GM15510 (cell line): ENCODE measurements around the gene ATXN10.

ENCODE experiments used
- POLR2A ChIP-seq: IDR thresholded peaks from 3 replicates; pipeline ENCODE4 v1.6.1; 2011; ENCODE audit warnings: borderline replicate concordance; ENCODE audit not compliant: insufficient read length; ENCODE audit errors: extremely low read depth

Gene ATXN10, protein sequence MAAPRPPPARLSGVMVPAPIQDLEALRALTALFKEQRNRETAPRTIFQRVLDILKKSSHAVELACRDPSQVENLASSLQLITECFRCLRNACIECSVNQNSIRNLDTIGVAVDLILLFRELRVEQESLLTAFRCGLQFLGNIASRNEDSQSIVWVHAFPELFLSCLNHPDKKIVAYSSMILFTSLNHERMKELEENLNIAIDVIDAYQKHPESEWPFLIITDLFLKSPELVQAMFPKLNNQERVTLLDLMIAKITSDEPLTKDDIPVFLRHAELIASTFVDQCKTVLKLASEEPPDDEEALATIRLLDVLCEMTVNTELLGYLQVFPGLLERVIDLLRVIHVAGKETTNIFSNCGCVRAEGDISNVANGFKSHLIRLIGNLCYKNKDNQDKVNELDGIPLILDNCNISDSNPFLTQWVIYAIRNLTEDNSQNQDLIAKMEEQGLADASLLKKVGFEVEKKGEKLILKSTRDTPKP

DNA sequence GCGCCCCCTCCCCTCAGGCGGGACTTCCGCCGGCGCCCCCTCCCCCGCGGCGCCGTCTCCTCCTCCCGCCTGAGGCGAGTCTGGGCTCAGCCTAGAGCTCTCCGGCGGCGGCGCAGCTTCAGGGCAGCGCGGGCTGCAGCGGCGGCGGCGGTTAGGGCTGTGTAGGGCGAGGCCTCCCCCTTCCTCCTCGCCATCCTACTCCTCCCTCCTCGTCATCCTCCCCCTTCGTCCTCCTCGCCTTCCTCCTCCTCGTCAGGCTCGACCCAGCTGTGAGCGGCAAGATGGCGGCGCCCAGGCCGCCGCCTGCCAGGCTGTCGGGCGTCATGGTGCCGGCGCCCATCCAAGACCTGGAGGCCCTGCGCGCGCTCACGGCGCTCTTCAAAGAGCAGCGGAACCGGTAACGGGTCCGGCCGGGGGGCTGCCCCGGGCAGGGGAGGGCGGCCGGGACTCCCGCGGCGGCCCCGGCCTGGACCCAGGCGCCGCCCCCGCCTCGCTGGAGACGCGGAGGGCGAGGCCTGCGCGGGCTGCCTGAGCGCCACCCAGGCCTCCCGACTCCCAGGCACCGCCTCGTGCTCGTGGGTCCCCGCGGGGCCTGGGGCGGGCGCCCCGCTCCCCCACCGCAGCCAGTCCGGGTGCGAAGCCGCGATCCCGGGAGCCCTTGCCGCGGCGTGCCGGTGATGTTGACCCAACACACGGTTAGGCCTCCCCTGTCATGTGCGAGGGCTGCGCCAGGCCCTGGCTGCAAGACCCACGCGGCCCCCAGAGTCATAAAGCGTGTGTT, at the start of gene ATXN10:
Gene ATXN10, plus strand, starts transcription at position 52 of the 781 bp plus-strand sequence. Its CDS starts 230 bp downstream, at position 282.
- peak; percentile 67 for TF ChIP-seq POLR2A

DNA sequence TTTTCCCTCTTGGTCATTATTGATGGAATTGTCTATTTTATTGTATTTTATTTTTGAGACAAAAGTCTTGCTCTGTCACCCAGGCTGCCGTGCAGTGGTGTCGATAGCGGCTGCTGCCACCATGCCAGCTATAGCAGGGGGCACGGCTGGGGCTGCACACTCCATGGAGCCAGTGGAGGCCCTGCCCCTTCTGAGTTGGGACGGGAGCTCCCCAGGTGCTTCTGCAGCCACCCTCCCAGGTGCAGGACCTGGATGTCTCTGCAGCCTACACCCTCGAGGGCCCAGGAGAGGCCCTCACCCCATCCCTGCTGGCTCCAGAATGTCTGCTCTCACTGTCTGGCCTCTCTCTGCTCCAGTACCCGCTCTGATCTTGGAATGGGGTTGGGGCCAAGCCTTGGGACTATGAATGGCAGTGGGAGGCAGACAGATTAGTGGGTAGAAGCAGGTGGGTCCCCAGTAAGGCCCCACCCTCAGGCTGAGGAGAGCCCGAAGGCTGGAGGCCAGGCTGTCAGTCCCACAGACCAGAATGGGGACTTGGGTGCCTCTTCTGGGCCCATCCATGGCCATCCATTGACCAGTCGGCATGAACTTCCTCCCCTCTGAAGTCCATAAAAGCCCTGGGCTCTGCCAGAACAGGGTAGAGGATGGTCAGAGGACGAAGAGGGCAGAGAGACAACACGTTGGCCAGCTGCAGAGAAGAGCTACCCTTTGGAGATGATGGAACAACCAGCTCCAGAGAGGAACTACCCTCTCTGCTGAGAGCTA, 49.6 kb upstream of the ATXN10 start:
- no peak for TF ChIP-seq POLR2A

DNA sequence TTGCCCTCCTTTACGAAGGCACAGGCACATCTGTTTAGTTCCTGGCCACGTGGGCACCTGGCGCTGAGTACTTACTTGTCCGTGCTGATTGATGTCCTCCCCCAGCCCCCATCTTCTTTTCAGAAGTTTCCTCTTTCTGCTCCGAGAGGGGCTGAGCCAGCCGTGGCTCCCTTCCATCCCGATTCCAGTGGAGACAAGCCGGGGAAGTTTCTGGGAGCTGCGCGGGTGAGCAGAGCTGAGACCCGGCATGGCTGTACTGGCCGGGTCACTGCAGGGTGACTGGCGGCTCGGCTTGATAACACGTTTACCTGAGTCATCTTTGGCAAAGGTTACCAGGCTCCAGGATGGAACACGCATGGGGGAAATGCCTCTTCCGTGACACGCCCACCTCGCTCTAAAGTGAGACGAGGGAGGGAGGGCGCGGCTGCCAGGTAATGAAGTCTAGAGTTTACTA, 45.4 kb upstream of the ATXN10 start:
- TF ChIP-seq POLR2A: no peak

DNA sequence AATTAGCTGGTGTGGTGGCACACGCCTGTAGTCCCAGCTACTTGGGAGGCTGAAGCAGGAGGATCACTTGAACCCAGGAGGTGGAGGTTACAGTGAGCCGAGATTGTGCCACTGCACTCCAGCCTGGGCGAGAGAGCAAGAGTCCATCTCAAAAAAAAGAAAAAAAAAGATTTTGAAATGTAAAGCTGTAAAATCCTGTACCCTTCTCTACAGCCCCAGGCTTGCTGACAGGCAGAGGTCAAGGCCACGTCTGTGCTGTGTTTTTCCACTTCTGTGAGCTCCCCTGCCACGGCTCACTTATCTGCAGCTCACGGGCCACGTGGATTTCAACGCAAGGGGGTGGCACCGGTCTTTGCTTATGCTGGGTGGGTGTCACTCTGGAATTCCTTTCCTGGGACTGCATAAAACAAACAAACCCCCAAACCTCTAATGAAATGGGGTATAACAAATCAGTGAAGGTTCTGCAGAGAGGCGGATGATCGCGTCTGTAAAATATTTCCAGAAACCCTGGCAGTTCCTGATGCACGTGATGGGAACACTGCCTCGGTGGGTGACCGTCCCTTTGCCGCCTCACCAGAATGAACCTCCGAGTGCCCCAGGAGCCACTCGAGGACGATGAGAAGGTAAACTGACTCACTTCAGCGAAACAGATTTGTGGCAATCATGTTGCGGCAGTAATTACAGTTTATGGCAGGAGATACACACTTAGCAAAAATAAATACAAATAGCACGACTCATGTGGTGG, 44.0 kb upstream of the ATXN10 start:
- TF ChIP-seq POLR2A: no peak

DNA sequence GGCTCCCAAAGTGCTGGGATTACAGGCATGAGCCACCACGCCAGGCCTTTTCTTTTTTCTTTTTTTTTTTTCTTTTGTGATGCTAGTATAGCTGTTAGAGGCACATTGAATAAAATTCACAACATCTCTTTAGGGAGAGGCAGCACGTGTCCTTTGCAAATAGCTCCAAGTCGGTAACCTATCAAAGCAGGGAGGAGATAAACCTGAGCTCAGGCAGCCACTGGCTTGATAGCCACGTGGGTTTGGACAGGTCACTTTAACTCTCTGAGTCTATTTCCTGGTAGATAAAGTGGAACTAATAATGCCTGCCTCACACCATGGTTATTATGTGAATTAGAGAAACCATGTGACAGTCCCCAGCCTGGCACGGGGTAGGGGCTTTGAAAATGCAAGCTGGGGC, 43.1 kb upstream of the ATXN10 start:
- TF ChIP-seq POLR2A: no peak

DNA sequence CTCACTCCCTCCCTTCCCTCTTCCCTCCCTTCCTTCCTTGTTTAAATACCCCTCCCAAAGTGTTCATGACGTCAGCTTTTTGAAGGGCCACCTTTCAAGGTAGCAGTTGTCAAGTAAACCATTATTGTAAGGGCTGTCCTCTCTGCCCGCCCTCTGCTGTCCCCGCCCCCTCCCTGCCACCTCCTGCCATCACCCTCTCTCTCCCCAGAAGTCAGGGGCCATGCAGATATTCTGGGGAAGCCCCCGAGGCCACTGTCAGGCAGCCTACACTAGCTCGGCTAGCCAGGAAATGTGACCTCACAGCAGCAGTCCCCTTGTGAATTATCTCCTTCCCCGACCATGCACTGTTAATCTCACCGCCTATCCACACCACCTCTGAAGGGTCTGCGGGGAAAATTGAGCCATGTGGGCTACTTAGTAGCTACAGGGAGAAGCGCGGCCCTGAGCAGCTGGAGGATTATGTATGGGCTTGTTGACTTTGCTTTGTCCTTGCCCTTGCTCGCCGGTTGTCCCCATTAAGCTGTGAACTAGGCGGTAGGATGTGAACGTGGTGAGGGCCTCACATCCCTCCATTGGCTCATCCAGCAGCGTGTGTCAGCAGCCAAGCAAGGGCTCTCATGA, 42.1 kb upstream of the ATXN10 start:
- no peak for TF ChIP-seq POLR2A

DNA sequence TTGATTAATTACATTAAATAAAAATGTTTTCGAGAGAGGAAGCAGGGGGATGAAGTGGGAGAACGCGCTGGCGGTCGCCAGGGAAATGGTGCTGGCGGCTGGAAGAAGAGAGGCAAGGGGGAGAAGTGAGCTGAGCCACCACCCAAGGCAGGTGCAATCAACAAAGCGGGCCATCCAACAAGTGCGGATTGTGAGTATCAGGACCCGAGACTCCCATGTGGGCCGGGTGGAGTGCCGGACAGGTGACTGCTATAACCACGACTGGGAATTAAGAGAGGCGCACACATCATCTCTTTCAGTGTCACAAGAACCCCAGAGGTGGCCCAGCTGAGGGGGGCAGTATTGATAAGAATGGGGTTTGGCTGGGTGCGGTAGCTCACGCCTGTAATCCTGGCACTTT, 41.2 kb upstream of the ATXN10 start:
- no peak for TF ChIP-seq POLR2A

DNA sequence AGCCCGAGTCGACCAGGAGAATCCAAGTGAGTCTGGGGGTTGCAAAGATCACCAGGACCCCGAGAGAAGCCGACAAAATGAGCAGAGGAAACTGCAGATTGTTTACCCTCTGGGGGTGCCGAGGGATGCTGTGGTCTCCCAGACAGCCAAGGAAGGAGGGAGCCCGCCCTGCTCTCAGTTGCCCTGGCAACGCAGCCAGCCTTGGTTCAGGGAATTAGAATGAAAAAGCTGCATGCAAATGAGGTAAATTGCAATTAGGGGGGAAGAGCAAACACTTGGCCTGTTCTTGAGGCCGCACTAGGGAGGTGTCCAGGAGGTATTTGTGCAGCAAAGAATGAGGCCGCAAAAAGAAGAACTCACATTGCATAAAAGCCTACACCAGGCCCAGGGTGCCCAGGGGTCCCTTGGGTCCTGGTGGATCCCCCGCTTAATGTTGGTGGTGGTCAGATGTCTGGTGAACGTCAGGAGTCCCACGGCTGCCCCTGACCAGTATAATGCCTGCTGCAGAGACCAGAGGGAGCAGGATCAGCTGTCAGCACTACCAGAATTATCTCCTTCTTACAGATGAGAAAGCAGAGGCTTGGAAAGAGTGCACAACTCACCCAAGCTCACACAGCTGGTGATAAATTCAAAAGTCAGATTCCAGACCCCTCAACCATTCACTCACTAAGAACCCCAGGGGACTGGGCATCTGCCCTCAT, 40.3 kb upstream of the ATXN10 start:
- TF ChIP-seq POLR2A: no peak

DNA sequence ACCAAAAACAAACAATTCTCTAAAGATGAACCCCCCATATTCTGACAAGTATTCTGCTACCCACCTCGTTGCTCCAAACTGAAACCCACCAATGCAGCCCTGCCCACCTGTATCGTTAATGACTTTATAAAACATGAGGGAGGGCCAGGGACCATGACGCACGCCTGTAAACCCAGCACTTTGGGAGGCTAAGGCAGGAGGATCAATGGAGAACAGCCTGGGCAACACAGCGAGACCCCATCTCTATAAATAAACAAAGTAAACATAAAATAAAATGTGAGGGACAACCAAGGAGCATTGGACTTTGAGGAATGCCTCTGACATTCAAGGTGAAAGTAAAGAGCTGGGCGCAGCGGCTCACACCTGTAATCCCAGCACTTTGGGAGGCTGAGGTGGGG, 39.8 kb upstream of the ATXN10 start:
- no peak for TF ChIP-seq POLR2A

DNA sequence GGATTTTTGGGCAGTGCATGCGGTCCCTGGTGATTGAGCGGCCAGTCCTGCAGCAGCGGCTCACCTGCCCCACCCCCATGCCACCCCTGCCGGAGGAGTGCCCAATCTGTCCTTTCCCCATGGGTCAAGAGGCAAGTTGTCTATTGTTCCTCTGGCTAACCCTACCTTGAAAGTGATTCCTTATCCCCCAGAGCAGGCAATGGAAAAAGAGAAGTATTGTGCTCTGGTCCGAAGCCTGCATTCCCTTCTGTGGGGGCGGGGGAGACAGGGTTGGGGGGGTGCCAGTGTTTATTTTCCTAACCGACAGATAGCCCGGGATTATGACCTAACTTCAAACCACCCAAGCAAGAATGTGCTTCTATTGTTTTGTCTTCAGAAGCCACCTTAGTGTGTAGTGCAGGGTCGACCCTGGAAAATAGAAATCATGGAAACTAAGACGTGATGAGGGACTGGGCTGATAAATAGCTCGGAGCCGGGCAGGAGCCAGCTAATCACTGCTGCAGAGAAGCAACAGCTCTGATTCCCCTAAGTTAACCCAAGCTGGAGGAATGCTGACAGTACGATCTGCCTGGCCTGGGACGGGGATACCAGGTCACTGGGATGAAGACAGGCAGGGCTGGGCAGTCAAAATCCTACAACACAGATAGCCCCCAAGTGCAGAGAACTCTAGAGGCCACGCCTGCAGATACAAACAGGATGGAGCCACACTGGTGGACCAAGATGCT, 38.7 kb upstream of the ATXN10 start:
- no peak for TF ChIP-seq POLR2A

DNA sequence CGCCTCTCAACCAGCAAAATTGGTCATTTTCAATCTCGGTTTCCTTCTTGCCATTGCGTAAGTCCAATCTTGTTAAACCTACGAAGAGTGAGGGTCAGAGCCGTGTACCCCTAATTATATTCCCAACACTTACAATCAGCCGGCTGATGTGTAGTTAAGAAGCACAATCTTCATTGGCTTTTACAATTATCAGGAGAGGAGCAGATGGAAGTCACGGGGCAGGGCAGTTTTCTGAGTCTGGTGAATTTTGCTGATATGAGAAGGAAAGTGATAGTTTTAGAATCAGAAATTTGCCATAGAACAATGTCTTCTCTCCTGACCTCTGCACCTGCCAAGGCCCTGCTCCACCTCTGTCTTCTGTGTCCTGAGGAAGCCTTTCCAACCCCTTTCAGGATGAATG, 35.0 kb upstream of the ATXN10 start:
- TF ChIP-seq POLR2A: no peak

DNA sequence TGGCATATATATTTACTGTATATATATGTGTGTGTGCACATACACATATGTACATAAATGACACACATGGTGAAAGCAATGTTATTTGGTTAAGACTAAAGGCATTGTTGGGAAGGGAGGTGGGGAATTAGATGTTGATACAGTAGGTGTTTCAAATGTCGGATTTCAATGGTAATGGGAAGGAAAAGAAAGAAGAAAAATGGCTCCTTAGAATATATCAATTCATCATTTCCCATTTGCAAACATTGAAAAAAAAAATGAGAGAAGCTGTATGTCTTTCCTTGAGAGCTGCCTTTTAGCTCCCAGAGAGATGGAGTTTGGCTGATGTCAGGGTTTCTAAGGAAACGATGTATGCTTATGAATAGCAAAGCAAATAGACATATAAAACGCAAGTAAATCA, 33.4 kb upstream of the ATXN10 start:
- no peak for TF ChIP-seq POLR2A

DNA sequence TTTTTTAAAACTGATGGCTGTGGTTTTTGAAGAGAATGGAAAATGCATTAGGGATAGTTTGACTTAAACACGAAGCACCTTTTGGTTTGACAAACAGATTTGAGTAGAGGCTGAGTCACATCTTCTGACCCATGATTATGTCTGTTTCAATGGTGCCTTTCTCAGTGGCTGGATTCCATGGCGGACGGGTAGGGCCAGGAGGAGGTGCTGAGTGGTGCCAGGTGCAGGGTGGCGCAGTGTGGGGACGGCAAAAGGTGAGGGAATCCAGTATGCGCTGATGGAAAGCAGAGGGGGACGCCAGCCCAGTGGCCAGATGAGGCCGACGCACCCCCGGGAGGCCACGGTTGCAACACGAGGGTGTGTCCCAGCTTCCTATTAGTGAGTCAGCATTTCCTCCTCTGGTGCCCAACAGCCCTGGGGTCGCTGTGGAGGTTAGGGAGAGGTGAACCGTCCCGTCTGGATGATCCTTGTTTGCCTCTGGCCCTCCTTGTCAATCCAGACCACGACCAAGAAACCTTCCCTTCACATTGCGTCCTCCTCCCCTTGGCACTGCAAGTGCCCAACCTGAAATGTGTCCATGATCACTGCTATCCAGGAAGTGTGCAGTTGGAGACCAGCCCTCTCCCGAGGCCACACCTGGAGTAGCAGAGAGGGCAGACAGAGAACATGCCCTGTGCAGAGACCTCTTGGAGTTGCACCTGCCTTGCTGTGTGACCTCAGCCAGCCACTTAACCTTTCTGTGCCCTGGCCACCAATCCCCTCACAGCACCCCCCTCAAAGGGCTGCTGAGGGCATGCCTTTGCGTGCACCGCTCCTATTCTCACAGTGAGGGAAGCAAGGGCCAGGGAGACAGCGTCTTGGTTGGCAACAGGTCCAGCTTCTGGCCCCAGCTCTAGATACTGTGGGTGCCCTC, 32.5 kb upstream of the ATXN10 start:
- no peak for TF ChIP-seq POLR2A
